Gastrocnemius medialis (tissue), 4 donors: Measurements from ENCODE around the gene PIGT.

Source experiments
- CTCF ChIP-seq, 5 experiments: fragments of 450-650 bp in 3 of 5; fragments of 200-600 bp in 2 of 5; sonication (generic) in 2 of 5; IDR thresholded peaks in 4 of 5; conservative IDR thresholded peaks in 1 of 5; 1 replicate in 4 of 5; 2 replicates in 1 of 5; pipeline ENCODE4 v1.5.1; 2016 to 2019; ENCODE audit warnings: antibody characterized with exemption in 5 of 5, mild to moderate bottlenecking in 3 of 5, moderate library complexity in 3 of 5
- POLR2A ChIP-seq, 2 donors: fragments of 450-650 bp; IDR thresholded peaks; one replicate each; pipeline ENCODE4 v1.6.1; 2017; ENCODE audit warnings: antibody characterized with exemption in 2 of 2, mild to moderate bottlenecking in 2 of 2, moderate library complexity in 2 of 2

GRCh38 chr20:45433976-45434375, 18.0 kb downstream of the PIGT start:
- TF ChIP-seq POLR2A (IDR thresholded peaks at IDR 0.05), result no peak
- TF ChIP-seq CTCF (IDR thresholded peaks at IDR 0.05 in 4 of 5, conservative IDR thresholded peaks at IDR 0.05 in 1 of 5), result no peak
